Mesenchymal stem cell (in vitro differentiated cells and primary cell): ENCODE data around the gene TICAM2.

Source experiments
- DNase-seq: peaks from one replicate; pipeline ENCODE4 v3.0.0-alpha.2; 2013
- H2AFZ ChIP-seq: one replicate; pipeline ENCODE4 v1.6.1; 2013; ENCODE audit warnings: low read depth, mild to moderate bottlenecking, control low read depth, inconsistent platforms, low read length, moderate library complexity
- H2AK5ac ChIP-seq: 2 replicates; pipeline ENCODE4 v1.6.1; 2013; ENCODE audit warnings: low read length, moderate library complexity, mild to moderate bottlenecking, inconsistent platforms; ENCODE audit not compliant: severe bottlenecking
- H2BK120ac ChIP-seq: one replicate; pipeline ENCODE4 v1.6.1; 2013; ENCODE audit warnings: low read depth, mild to moderate bottlenecking, inconsistent platforms, low read length, moderate library complexity
- H2BK12ac ChIP-seq, 2 experiments: one replicate each; pipeline ENCODE4 v1.6.1; 2013; ENCODE audit warnings: inconsistent platforms in 2 of 2, low read length in 2 of 2, mild to moderate bottlenecking in 2 of 2, moderate library complexity in 2 of 2, control low read depth in 1 of 2
- H2BK15ac ChIP-seq: one replicate; pipeline ENCODE4 v1.6.1; 2013; ENCODE audit warnings: mild to moderate bottlenecking, low read depth, inconsistent platforms; ENCODE audit not compliant: poor library complexity, severe bottlenecking
- H2BK5ac ChIP-seq: 2 replicates; pipeline ENCODE4 v1.6.1; 2013; ENCODE audit warnings: low read depth, mild to moderate bottlenecking, low read length, control low read depth, inconsistent platforms; ENCODE audit not compliant: poor library complexity, severe bottlenecking
- H3K14ac ChIP-seq, 2 experiments: one replicate each; pipeline ENCODE4 v1.6.1; 2013; ENCODE audit warnings: inconsistent platforms in 2 of 2, low read length in 2 of 2, control low read depth in 1 of 2, mild to moderate bottlenecking in 1 of 2, moderate library complexity in 1 of 2
- H3K18ac ChIP-seq, 2 experiments: one replicate each; pipeline ENCODE4 v1.6.1; 2013; ENCODE audit warnings: inconsistent platforms in 2 of 2, low read length in 2 of 2, control low read depth in 1 of 2, low read depth in 1 of 2, mild to moderate bottlenecking in 1 of 2
- H3K23ac ChIP-seq, 2 experiments: one replicate each; pipeline ENCODE4 v1.6.1; 2013; ENCODE audit warnings: inconsistent platforms in 2 of 2, low read length in 2 of 2, mild to moderate bottlenecking in 2 of 2, moderate library complexity in 2 of 2, control low read depth in 1 of 2
- H3K27ac ChIP-seq: 2 replicates; pipeline ENCODE4 v1.5.1; 2013; ENCODE audit warnings: mild to moderate bottlenecking, moderate library complexity, low read length, control low read depth, inconsistent platforms; ENCODE audit not compliant: poor library complexity, severe bottlenecking
- H3K27me3 ChIP-seq, 2 experiments: 2 replicates each; pipeline versions ENCODE4 v1.6.1 to v1.7.0; 2013; ENCODE audit warnings: low read length in 2 of 2, mild to moderate bottlenecking in 2 of 2, moderate library complexity in 2 of 2, control low read depth in 1 of 2, inconsistent platforms in 1 of 2; ENCODE audit not compliant: control insufficient read depth in 1 of 2, insufficient read depth in 1 of 2
- H3K36me3 ChIP-seq, 2 experiments: 2 replicates each; pipeline versions ENCODE4 v1.6.1 to v1.7.0; 2013; ENCODE audit warnings: low read length in 2 of 2, control low read depth in 1 of 2, inconsistent platforms in 1 of 2, low read depth in 1 of 2, mild to moderate bottlenecking in 1 of 2; ENCODE audit not compliant: insufficient read depth in 2 of 2, control insufficient read depth in 1 of 2
- H3K4ac ChIP-seq, 2 experiments: one replicate each; pipeline ENCODE4 v1.6.1; 2013; ENCODE audit warnings: inconsistent platforms in 2 of 2, low read length in 2 of 2, mild to moderate bottlenecking in 2 of 2, moderate library complexity in 2 of 2, control low read depth in 1 of 2, low read depth in 1 of 2
- H3K4me1 ChIP-seq: 2 replicates; pipeline ENCODE4 v1.6.1; 2013; ENCODE audit warnings: low read depth, low read length, control low read depth; ENCODE audit not compliant: control insufficient read depth, insufficient read depth
- H3K4me2 ChIP-seq: 2 replicates; pipeline ENCODE4 v1.6.1; 2013; ENCODE audit warnings: low read length, mild to moderate bottlenecking, inconsistent platforms; ENCODE audit not compliant: poor library complexity, severe bottlenecking
- H3K4me3 ChIP-seq, 2 experiments: 2 replicates each; pipeline versions ENCODE4 v1.5.1 to v1.7.0; 2013; ENCODE audit warnings: low read length in 2 of 2, mild to moderate bottlenecking in 2 of 2, control low read depth in 1 of 2, low read depth in 1 of 2; ENCODE audit not compliant: insufficient read depth in 1 of 2
- H3K79me1 ChIP-seq: replicated peaks from 2 replicates; pipeline ENCODE4 v1.6.1; 2013; ENCODE audit warnings: mild to moderate bottlenecking, control low read depth, low read length, inconsistent platforms; ENCODE audit not compliant: poor library complexity, severe bottlenecking
- H3K9ac ChIP-seq: 2 replicates; pipeline ENCODE4 v1.7.0; 2013; ENCODE audit warnings: mild to moderate bottlenecking, low read length, moderate library complexity
- H3K9me3 ChIP-seq: 2 replicates; pipeline ENCODE4 v1.7.0; 2013; ENCODE audit warnings: mild to moderate bottlenecking, low read length; ENCODE audit not compliant: control insufficient read depth
- H4K8ac ChIP-seq: one replicate; pipeline ENCODE4 v1.6.1; 2013; ENCODE audit warnings: inconsistent platforms, mild to moderate bottlenecking, low read length, moderate library complexity
- H4K91ac ChIP-seq: one replicate; pipeline ENCODE4 v1.6.1; 2013; ENCODE audit warnings: mild to moderate bottlenecking, low read length, inconsistent platforms
- WGBS: methylation state at CpG from one replicate; pipeline ENCODE4 v1.1.7; 2013; ENCODE audit warnings: mixed read lengths; 5-methylcytosine and 5-hydroxymethylcytosine counted together

Gene TICAM2

DNA sequence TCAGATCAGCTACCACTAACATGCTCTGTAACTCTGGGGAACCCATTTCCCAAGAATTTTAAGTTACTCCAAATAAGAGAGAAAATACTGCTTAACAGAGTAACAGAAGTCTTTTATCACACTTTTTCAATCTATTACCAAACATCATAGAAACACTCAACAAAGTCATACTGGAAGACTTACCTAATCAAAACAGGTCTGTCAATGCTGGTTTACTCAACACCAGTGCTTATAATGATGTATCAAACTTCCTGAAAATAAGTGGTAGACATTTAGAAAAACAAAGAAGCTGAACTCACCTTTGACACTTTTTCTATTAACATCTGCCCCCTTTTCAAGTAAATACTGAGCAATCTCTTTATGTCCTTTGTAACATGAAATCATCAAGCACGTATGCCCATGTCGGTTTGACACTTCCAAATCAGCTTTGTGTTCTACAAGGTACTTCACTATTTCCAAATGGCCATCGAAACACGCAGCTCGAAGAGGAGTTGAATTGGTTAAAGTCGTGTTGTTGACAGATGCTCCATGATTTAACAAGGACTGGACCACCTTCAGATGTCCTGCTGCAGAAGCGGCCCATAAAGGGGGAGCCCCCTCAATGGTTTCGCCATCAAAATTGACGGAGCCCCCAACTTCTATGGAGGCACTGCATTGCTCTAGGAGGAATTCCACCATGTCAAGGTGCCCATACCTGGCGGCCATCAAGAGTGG, 59.5 kb downstream of the TICAM2 start:
- H2BK15ac ChIP-seq, result no peak overlapping the region
- WGBS, result 83% methylated on average over 10 of the region's 10 CpGs
- peak overlapping the region; percentile 44 to 85 for H3K4me3 ChIP-seq
- H3K14ac ChIP-seq, result no peak overlapping the region
- no peaks in the 10 kb centered on the region for H3K27me3 ChIP-seq
- H2BK5ac ChIP-seq, result no peak overlapping the region
- H3K23ac ChIP-seq, result no peak overlapping the region
- no peak overlapping the region for H2AFZ ChIP-seq
- H3K4me1 ChIP-seq, result no peaks in the 10 kb centered on the region
- H2AK5ac ChIP-seq, result no peak overlapping the region
- no peak overlapping the region for H3K18ac ChIP-seq
- no peak overlapping the region for H4K8ac ChIP-seq
- H3K9ac ChIP-seq, result peak overlapping the region; percentile 93
- peak overlapping the region; percentile 95 for H3K4me2 ChIP-seq
- peaks cover 0 to 54% of the 10 kb centered on the region in 2 experiments for H3K36me3 ChIP-seq
- H3K9me3 ChIP-seq, result peaks cover 17% of the 10 kb centered on the region
- no peaks in the 10 kb centered on the region for H3K79me1 ChIP-seq
- no peak overlapping the region for H4K91ac ChIP-seq
- no peak overlapping the region for H3K27ac ChIP-seq
- no peak overlapping the region for H3K4ac ChIP-seq
- no peak for DNase-seq
- H2BK120ac ChIP-seq, result no peak overlapping the region
- no peak overlapping the region for H2BK12ac ChIP-seq

DNA sequence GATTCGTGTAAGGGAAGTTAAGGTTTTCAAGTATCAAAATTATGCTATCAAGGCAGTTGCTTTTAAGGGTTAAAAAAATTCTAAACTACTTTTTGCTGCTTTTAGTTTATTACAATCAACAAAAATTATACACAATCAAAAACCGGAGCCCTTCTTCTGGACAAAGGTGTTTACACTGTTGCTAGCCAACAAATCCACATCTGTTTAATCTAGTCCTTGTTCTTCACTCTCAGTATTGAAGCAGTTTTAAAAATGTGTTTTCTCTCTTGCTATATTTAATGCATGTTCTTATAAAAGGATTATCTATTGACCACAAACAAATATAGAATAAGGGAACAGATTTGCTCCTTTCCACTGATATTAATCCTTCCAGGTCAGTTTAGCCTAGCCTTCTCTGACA, 60.2 kb downstream of the TICAM2 start:
- H2BK15ac ChIP-seq, result no peak overlapping the region
- peak overlapping the region; percentile 93 for H3K9ac ChIP-seq
- no peak overlapping the region for H4K91ac ChIP-seq
- H3K27ac ChIP-seq, result no peak overlapping the region
- peaks cover 17% of the 10 kb centered on the region for H3K9me3 ChIP-seq
- no peak overlapping the region for H3K4me2 ChIP-seq
- no peak overlapping the region for H4K8ac ChIP-seq
- H3K14ac ChIP-seq, result no peak overlapping the region
- WGBS, result 25% methylated on average over 1 of the region's 2 CpGs
- H2AFZ ChIP-seq, result no peak overlapping the region
- H3K18ac ChIP-seq, result no peak overlapping the region
- H2AK5ac ChIP-seq, result no peak overlapping the region
- peaks cover 0 to 61% of the 10 kb centered on the region in 2 experiments for H3K36me3 ChIP-seq
- no peak overlapping the region for H3K4ac ChIP-seq
- no peak overlapping the region for H2BK5ac ChIP-seq
- peak; percentile 34 for DNase-seq
- no peak overlapping the region for H2BK120ac ChIP-seq
- H3K79me1 ChIP-seq, result no peaks in the 10 kb centered on the region
- H2BK12ac ChIP-seq, result no peak overlapping the region
- no peaks in the 10 kb centered on the region for H3K4me1 ChIP-seq
- no peak overlapping the region for H3K23ac ChIP-seq
- no peaks in the 10 kb centered on the region for H3K27me3 ChIP-seq
- H3K4me3 ChIP-seq, result peak overlapping the region in 1 of 2 experiments; percentile 85

DNA sequence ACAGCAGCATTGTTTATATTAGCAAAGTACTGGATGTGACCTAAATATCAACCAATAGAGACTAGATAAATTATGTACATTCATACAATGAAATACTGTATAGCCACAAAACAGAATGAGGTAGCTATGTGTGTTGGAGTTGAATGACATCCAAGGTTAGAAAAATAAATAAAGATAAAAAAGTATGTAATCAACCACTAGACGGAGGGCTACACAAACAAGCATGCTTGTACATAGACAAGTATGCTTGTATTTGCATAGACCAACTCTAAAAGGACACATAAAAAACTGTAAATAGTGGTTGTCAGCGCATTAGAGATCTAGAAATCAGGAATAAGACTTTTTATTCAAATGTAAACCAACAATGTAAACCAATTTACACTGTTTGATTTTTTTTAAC, 60.7 kb downstream of the TICAM2 start:
- no CpG with 5 or more reads among the region's 2 CpGs for WGBS
- DNase-seq, result peak; percentile 36
- peaks cover 16% of the 10 kb centered on the region for H3K9me3 ChIP-seq
- H3K4me3 ChIP-seq, result peak overlapping the region in 1 of 2 experiments; percentile 85
- H3K18ac ChIP-seq, result no peak overlapping the region
- peak overlapping the region; percentile 93 for H3K9ac ChIP-seq
- H2BK5ac ChIP-seq, result no peak overlapping the region
- H3K4me2 ChIP-seq, result peak overlapping the region; percentile 49
- H2BK15ac ChIP-seq, result no peak overlapping the region
- H3K36me3 ChIP-seq, result peaks cover 0 to 66% of the 10 kb centered on the region in 2 experiments
- no peaks in the 10 kb centered on the region for H3K27me3 ChIP-seq
- no peak overlapping the region for H3K23ac ChIP-seq
- H3K4me1 ChIP-seq, result no peaks in the 10 kb centered on the region
- H3K27ac ChIP-seq, result no peak overlapping the region
- no peak overlapping the region for H2BK12ac ChIP-seq
- H2AK5ac ChIP-seq, result no peak overlapping the region
- no peak overlapping the region for H2BK120ac ChIP-seq
- H3K79me1 ChIP-seq, result no peaks in the 10 kb centered on the region
- H3K4ac ChIP-seq, result no peak overlapping the region
- no peak overlapping the region for H4K91ac ChIP-seq
- H3K14ac ChIP-seq, result no peak overlapping the region
- H4K8ac ChIP-seq, result no peak overlapping the region
- H2AFZ ChIP-seq, result no peak overlapping the region

DNA sequence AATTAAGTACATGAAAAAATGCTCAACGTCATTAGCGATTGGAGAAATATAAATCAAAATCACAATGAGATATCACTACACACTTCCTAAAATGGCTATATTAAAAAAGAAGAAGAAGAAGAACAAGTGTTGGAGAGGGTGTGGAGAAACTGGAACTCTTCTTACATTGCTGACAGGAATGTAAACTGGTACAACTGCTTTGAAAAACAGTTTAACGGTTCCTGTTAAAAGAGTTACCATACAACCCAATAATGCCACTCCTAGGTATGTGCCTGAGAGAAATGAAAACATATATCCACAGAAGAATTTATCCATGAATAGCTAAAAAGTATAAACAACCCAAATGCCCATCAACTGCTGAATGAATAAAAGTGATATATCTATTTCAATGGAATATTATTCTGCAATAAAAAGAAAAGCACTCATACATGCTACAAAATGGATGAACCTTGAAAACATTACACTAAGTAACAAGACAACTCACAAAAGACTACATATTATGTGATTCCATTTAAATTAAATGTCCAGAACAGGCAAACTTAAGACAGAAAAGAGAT, 66.7 kb downstream of the TICAM2 start:
- H2AK5ac ChIP-seq, result no peak overlapping the region
- H3K4me1 ChIP-seq, result peaks cover 1% of the 10 kb centered on the region
- H2BK15ac ChIP-seq, result no peak overlapping the region
- no peak overlapping the region for H2BK120ac ChIP-seq
- no peak overlapping the region for H3K23ac ChIP-seq
- 100% methylated on average over 1 of the region's 3 CpGs for WGBS
- no peak overlapping the region for H3K4me2 ChIP-seq
- H2BK5ac ChIP-seq, result no peak overlapping the region
- peaks cover 0 to 85% of the 10 kb centered on the region in 2 experiments for H3K36me3 ChIP-seq
- no peaks in the 10 kb centered on the region for H3K9me3 ChIP-seq
- H3K4me3 ChIP-seq, result peak overlapping the region in 1 of 2 experiments; percentile 20
- H3K27ac ChIP-seq, result no peak overlapping the region
- no peaks in the 10 kb centered on the region for H3K79me1 ChIP-seq
- H3K9ac ChIP-seq, result no peak overlapping the region
- no peaks in the 10 kb centered on the region for H3K27me3 ChIP-seq
- H2AFZ ChIP-seq, result no peak overlapping the region
- H3K18ac ChIP-seq, result no peak overlapping the region
- no peak overlapping the region for H3K4ac ChIP-seq
- H2BK12ac ChIP-seq, result no peak overlapping the region
- no peak overlapping the region for H3K14ac ChIP-seq
- H4K91ac ChIP-seq, result no peak overlapping the region
- no peak for DNase-seq
- no peak overlapping the region for H4K8ac ChIP-seq
